Ovary (tissue), 9 donors: ENCODE data around the gene TMEM233. TPM values are rescaled to one million over a fixed set of nuclear protein-coding genes. Genes with fewer than 3 reads are reported as not detected.
"Not testable (repeated sequence)": the region's sequence is repeated elsewhere in the genome, so short reads cannot be mapped to it uniquely, and the experiment has no call there.

Experiments used
- DNase-seq, 5 donors: peaks; one replicate each; pipeline ENCODE4 v3.0.0-alpha.2; 2019 to 2020
- H3K27ac ChIP-seq, 2 donors: fragments of 200-600 bp; one replicate each; pipeline versions ENCODE4 v1.5.1 to v1.8.0; 2019 to 2022
- H3K27me3 ChIP-seq: fragments of 200-600 bp; one replicate; pipeline ENCODE4 v1.8.0; 2022
- H3K36me3 ChIP-seq: fragments of 200-600 bp; sonication (generic); one replicate; pipeline ENCODE4 v1.5.1; 2019
- H3K4me1 ChIP-seq: one replicate; pipeline ENCODE4 v1.8.1; 2013; ENCODE audit warnings: mild to moderate bottlenecking, moderate library complexity; ENCODE audit not compliant: insufficient read depth
- H3K4me3 ChIP-seq: fragments of 200-600 bp; sonication (generic); one replicate; pipeline ENCODE4 v1.5.1; 2017
- H3K9me3 ChIP-seq, 2 donors: fragments of 200-600 bp in 1 of 2; sonication (generic) in 1 of 2; one replicate each; pipeline versions ENCODE4 v1.5.1 to v1.8.1; 2013 to 2019; ENCODE audit warnings: mild to moderate bottlenecking in 1 of 2, moderate library complexity in 1 of 2
- CTCF ChIP-seq, 3 donors: fragments of 450-650 bp in 2 of 3; fragments of 200-600 bp in 1 of 3; IDR thresholded peaks; one replicate each; pipeline versions ENCODE4 v1.5.1 to v1.8.0; 2016 to 2022; ENCODE audit warnings: antibody characterized with exemption in 3 of 3, mild to moderate bottlenecking in 1 of 3
- EP300 ChIP-seq: sonication (generic); formaldehyde crosslinking; IDR thresholded peaks from one replicate; pipeline ENCODE4 v1.6.1; 2017; ENCODE audit warnings: antibody characterized with exemption
- POLR2A ChIP-seq: fragments of 450-650 bp; IDR thresholded peaks from one replicate; pipeline ENCODE4 v1.6.1; 2017; ENCODE audit warnings: antibody characterized with exemption, mild to moderate bottlenecking, moderate library complexity
- WGBS, 3 donors: extraction: QIAGEN DNeasy Blood & Tissue Kit in 1 of 3; methylation state at CpG; one replicate each; pipeline versions ENCODE4 v1.1.5 to v1.1.7; 2013 to 2017; 5-methylcytosine and 5-hydroxymethylcytosine counted together
- intact Hi-C, 4 donors: fragments of 100-400 bp; cut with DNase I; formaldehyde crosslinking; loops; one replicate each; pipeline versions ENCODE4 v1.11.0 to v1.15.1; 2022 to 2023
- polyA plus RNA-seq, 2 donors: library from polyadenylated mRNA; stranded (reverse); fragments of 200-250 nt in 1 of 2; fragments of 350-450 nt in 1 of 2; fragmentation: Illumina TruSeq in 1 of 2; extraction: RNeasy Lipid Tissue Mini Kit (QIAGEN cat#74804) in 1 of 2; gene quantifications; one replicate each; pipeline ENCODE4 v1.2.3, GENCODE V29; 2013 to 2014
- total RNA-seq, 7 donors: library from RNA; depleted of rRNA in 2 of 7; stranded (reverse); fragments of >200 nt in 2 of 7; fragmentation: NEBNext Ultra II Directional in 3 of 7; extraction: Animal tissue kit (Norgen Biotek cat#: 25700) in 3 of 7; gene quantifications; one replicate each; pipeline versions ENCODE4 v1.1.0 to v1.2.4, GENCODE V29; 2016 to 2023
- donor health status: DM: no; HTN: no; CAD: no; lungs with moderate emphysema.
- donor health status: DM: no; HTN: no; CAD: no.
- donor health status: Bipolar disorder and iron deficiency.
- donor health status: DM: yes; HTN: yes; CAD: no.
- donor health status: DM: no; HTN: no; CAD: no.
- donor health status: DM: yes; HTN: yes; CAD: no.

TMEM233 gene
- total and polyA plus RNA-seq, 9 donors, result 0.10 to 1.0 (median 0.48) TPM

- WGBS, 3 donors, result 65 to 67% (median 66%) methylated on average over 4 of the region's 4 CpGs
- TF ChIP-seq CTCF (IDR thresholded peaks at IDR 0.05) (peak in 1 of 3 donors; percentile 38), POLR2A (no peak)
- H3K4me1 ChIP-seq, result no peaks in the 10 kb centered on the region
- no peaks in the 10 kb centered on the region for H3K9me3 ChIP-seq
- H3K36me3 ChIP-seq, result no peaks in the 10 kb centered on the region
- H3K27me3 ChIP-seq, result no peaks in the 10 kb centered on the region
- intact Hi-C loops, result no loop called here
- DNase-seq, result no peak
- H3K27ac ChIP-seq, result no peak overlapping the region
- no peak overlapping the region for H3K4me3 ChIP-seq
Measured at GRCh38 chr12:119649202-119649808, 55.7 kb downstream of the TMEM233 start.

GRCh38 chr12:119652665-119653064 lies 59.1 kb downstream of the TMEM233 start:
- Histone ChIP-seq H3K27ac (no peak overlapping the region), H3K27me3 (no peaks in the 10 kb centered on the region), H3K36me3 (no peaks in the 10 kb centered on the region), H3K9me3 (no peaks in the 10 kb centered on the region), H3K4me3 (no peak overlapping the region), H3K4me1 (no peaks in the 10 kb centered on the region)
- no peak for DNase-seq
- 62 to 83% (median 80%) methylated on average over 3 of the region's 3 CpGs for WGBS, 3 donors
- TF ChIP-seq EP300 (no peak), CTCF (IDR thresholded peaks at IDR 0.05) (no peak), POLR2A (no peak)
- intact Hi-C loops, result no loop called here

GRCh38 chr12:119657001-119657400 lies 63.4 kb downstream of the TMEM233 start:
- WGBS, 3 donors, result 82 to 85% (median 82%) methylated on average over 2 of the region's 2 CpGs

GRCh38 chr12:119658166-119658565 lies 64.6 kb downstream of the TMEM233 start:
- WGBS, 3 donors, result 91 to 96% (median 91%) methylated on average over 6 of the region's 6 CpGs

More at GRCh38 chr12:119657001-119657400, 63.4 kb downstream of the TMEM233 start:
- H3K4me3 ChIP-seq, intact Hi-C loops, DNase-seq, H3K4me1 ChIP-seq, H3K36me3 ChIP-seq, H3K27ac ChIP-seq, H3K9me3 ChIP-seq, H3K27me3 ChIP-seq: not testable (repeated sequence)

GRCh38 chr12:119659289-119659897 lies 65.8 kb downstream of the TMEM233 start:
- WGBS, 3 donors, result 28 to 40% (median 30%) methylated on average over 6 of the region's 6 CpGs
- Histone ChIP-seq H3K27me3 (no peaks in the 10 kb centered on the region), H3K4me1 (no peaks in the 10 kb centered on the region), H3K4me3 (no peak overlapping the region), H3K36me3 (no peaks in the 10 kb centered on the region), H3K9me3 (no peaks in the 10 kb centered on the region), H3K27ac (no peak overlapping the region)
- TF ChIP-seq POLR2A (no peak), EP300 (no peak), CTCF (IDR thresholded peaks at IDR 0.05) (peak; percentile 35 to 55 (median 44))
- intact Hi-C loops, result no loop called here
- no peak for DNase-seq

More at GRCh38 chr12:119658166-119658565, 64.6 kb downstream of the TMEM233 start:
- H3K9me3 ChIP-seq, DNase-seq, H3K4me1 ChIP-seq, H3K27ac ChIP-seq, H3K27me3 ChIP-seq, H3K4me3 ChIP-seq, intact Hi-C loops, H3K36me3 ChIP-seq: not testable (repeated sequence)
